ENCODE results near the gene OSM.

Gene OSM

GRCh38 chr22:30275625-30276024 is 9.0 kb upstream of the OSM start:
- no peaks in the 10 kb centered on the region for H4K20me1 ChIP-seq (ENCODE audit: insufficient read depth, low read length)
- no peak overlapping the region for H3K4me3 ChIP-seq (ENCODE audit: low read depth, low read length, poor library complexity, severe bottlenecking)
- no peak for TF ChIP-seq CTCF (IDR thresholded peaks at IDR 0.05; ENCODE audit: low read length)
- TF ChIP-seq EZH2 (IDR thresholded peaks at IDR 0.05; ENCODE audit: borderline replicate concordance, low read length) = no peak
- H3K4me1 ChIP-seq (ENCODE audit: insufficient read depth, low read length, severe bottlenecking) = no peaks in the 10 kb centered on the region
- H3K36me3 ChIP-seq (ENCODE audit: insufficient read depth, low read length) = no peaks in the 10 kb centered on the region
- no peak overlapping the region for H2AFZ ChIP-seq (ENCODE audit: low read length)
- H3K4me2 ChIP-seq (ENCODE audit: low read length) = no peak overlapping the region
- peaks cover 6% of the 10 kb centered on the region; the same call in 1 of the 2 replicates for H3K27me3 ChIP-seq (ENCODE audit: insufficient read depth, low read length)
- H3K9ac ChIP-seq (ENCODE audit: low read length) = no peak overlapping the region
- no peaks in the 10 kb centered on the region for H3K79me2 ChIP-seq (ENCODE audit: insufficient read depth, low read length)
- no peaks in the 10 kb centered on the region for H3K9me2 ChIP-seq (ENCODE audit: low read depth, low read length)
- no peaks in the 10 kb centered on the region for H3K9me3 ChIP-seq (ENCODE audit: low read length)
- H3F3A ChIP-seq (ENCODE audit: insufficient read depth, low read length) = no peaks in the 10 kb centered on the region
- no peak overlapping the region for H3K27ac ChIP-seq (ENCODE audit: low read depth, low read length, poor library complexity, severe bottlenecking)

- Histone ChIP-seq H3K9ac (ENCODE audit: low read length) (no peak overlapping the region), H2AFZ (ENCODE audit: low read length) (no peak overlapping the region), H3K4me2 (ENCODE audit: low read length) (no peak overlapping the region), H4K20me1 (ENCODE audit: insufficient read depth, low read length) (no peaks in the 10 kb centered on the region), H3K36me3 (ENCODE audit: insufficient read depth, low read length) (no peaks in the 10 kb centered on the region), H3F3A (ENCODE audit: insufficient read depth, low read length) (no peaks in the 10 kb centered on the region), H3K9me2 (ENCODE audit: low read depth, low read length) (no peaks in the 10 kb centered on the region), H3K4me3 (ENCODE audit: low read depth, low read length, poor library complexity, severe bottlenecking) (no peak overlapping the region), H3K79me2 (ENCODE audit: insufficient read depth, low read length) (no peaks in the 10 kb centered on the region), H3K9me3 (ENCODE audit: low read length) (no peaks in the 10 kb centered on the region), H3K27me3 (ENCODE audit: insufficient read depth, low read length) (peaks cover 6% of the 10 kb centered on the region; the same call in 1 of the 2 replicates), H3K27ac (ENCODE audit: low read depth, low read length, poor library complexity, severe bottlenecking) (no peak overlapping the region), H3K4me1 (ENCODE audit: insufficient read depth, low read length, severe bottlenecking) (no peaks in the 10 kb centered on the region)
- TF ChIP-seq EZH2 (IDR thresholded peaks at IDR 0.05; ENCODE audit: borderline replicate concordance, low read length) = no peak
- TF ChIP-seq CTCF (IDR thresholded peaks at IDR 0.05; ENCODE audit: low read length) = no peak
Measured at GRCh38 chr22:30274437-30274812, 7.8 kb upstream of the OSM start.

GRCh38 chr22:30273711-30274436 is 7.2 kb upstream of the OSM start:
- H3K4me1 ChIP-seq (ENCODE audit: insufficient read depth, low read length, severe bottlenecking) = no peaks in the 10 kb centered on the region
- H3K79me2 ChIP-seq (ENCODE audit: insufficient read depth, low read length) = no peaks in the 10 kb centered on the region
- H3K9me2 ChIP-seq (ENCODE audit: low read depth, low read length) = no peaks in the 10 kb centered on the region
- H3K27ac ChIP-seq (ENCODE audit: low read depth, low read length, poor library complexity, severe bottlenecking) = no peak overlapping the region
- no peaks in the 10 kb centered on the region for H4K20me1 ChIP-seq (ENCODE audit: insufficient read depth, low read length)
- TF ChIP-seq CTCF (IDR thresholded peaks at IDR 0.05; ENCODE audit: low read length) (no peak), EZH2 (IDR thresholded peaks at IDR 0.05; ENCODE audit: borderline replicate concordance, low read length) (no peak)
- no peak overlapping the region for H2AFZ ChIP-seq (ENCODE audit: low read length)
- H3K9me3 ChIP-seq (ENCODE audit: low read length) = no peaks in the 10 kb centered on the region
- no peak overlapping the region for H3K4me3 ChIP-seq (ENCODE audit: low read depth, low read length, poor library complexity, severe bottlenecking)
- H3K36me3 ChIP-seq (ENCODE audit: insufficient read depth, low read length) = no peaks in the 10 kb centered on the region
- H3K9ac ChIP-seq (ENCODE audit: low read length) = no peak overlapping the region
- H3F3A ChIP-seq (ENCODE audit: insufficient read depth, low read length) = no peaks in the 10 kb centered on the region
- H3K4me2 ChIP-seq (ENCODE audit: low read length) = no peak overlapping the region
- H3K27me3 ChIP-seq (ENCODE audit: insufficient read depth, low read length) = peaks cover 6% of the 10 kb centered on the region; the same call in 1 of the 2 replicates
